GM23248 (cell line): ENCODE results near the gene PKD1L1. TPM values are rescaled to one million over a fixed set of nuclear protein-coding genes. Genes with fewer than 3 reads are reported as not detected.
A peak's percentile ranks its signal among the peaks of the same experiment; 100 is the strongest.

Experiments used
- DNase-seq: peaks from one replicate; pipeline ENCODE4 v3.0.0-alpha.2; 2015
- H2AFZ ChIP-seq: fragments of 200-600 bp; sonication (generic); 2 replicates; pipeline ENCODE4 v1.6.1; 2016; ENCODE audit warnings: antibody characterized with exemption
- H3F3A ChIP-seq: fragments of 200-600 bp; sonication (generic); 2 replicates; pipeline ENCODE4 v1.6.1; 2016; ENCODE audit warnings: mild to moderate bottlenecking, antibody characterized with exemption, mixed run types; ENCODE audit not compliant: insufficient read depth
- H3K27ac ChIP-seq: fragments of 200-600 bp; sonication (generic); 2 replicates; pipeline ENCODE4 v1.5.1; 2016; ENCODE audit warnings: mild to moderate bottlenecking
- H3K27me3 ChIP-seq: fragments of 200-600 bp; sonication (generic); replicated peaks from 2 replicates; pipeline ENCODE4 v1.6.1; 2016; ENCODE audit warnings: mild to moderate bottlenecking; ENCODE audit not compliant: insufficient read depth
- H3K36me3 ChIP-seq: fragments of 200-600 bp; sonication (generic); 2 replicates; pipeline ENCODE4 v1.6.1; 2016; ENCODE audit warnings: low read depth, mild to moderate bottlenecking
- H3K4me1 ChIP-seq: fragments of 200-600 bp; sonication (generic); 2 replicates; pipeline ENCODE4 v1.6.1; 2016; ENCODE audit warnings: mild to moderate bottlenecking; ENCODE audit not compliant: insufficient read depth
- H3K4me2 ChIP-seq: fragments of 200-600 bp; sonication (generic); one replicate; pipeline ENCODE4 v1.6.1; 2016; ENCODE audit warnings: mild to moderate bottlenecking; ENCODE audit not compliant: unreplicated experiment
- H3K4me3 ChIP-seq: fragments of 200-600 bp; sonication (generic); 2 replicates; pipeline ENCODE4 v1.5.1; 2016; ENCODE audit warnings: mild to moderate bottlenecking
- H3K79me2 ChIP-seq: fragments of 200-600 bp; sonication (generic); 2 replicates; pipeline ENCODE4 v1.6.1; 2016; ENCODE audit warnings: mild to moderate bottlenecking; ENCODE audit not compliant: insufficient read depth
- H3K9ac ChIP-seq: fragments of 200-600 bp; sonication (generic); 2 replicates; pipeline ENCODE4 v1.6.1; 2016; ENCODE audit warnings: mild to moderate bottlenecking
- H3K9me2 ChIP-seq: fragments of 200-600 bp; sonication (generic); 2 replicates; pipeline ENCODE4 v1.6.1; 2016; ENCODE audit warnings: mixed run types, mild to moderate bottlenecking, moderate library complexity; ENCODE audit not compliant: insufficient read depth
- H3K9me3 ChIP-seq: fragments of 200-600 bp; sonication (generic); one replicate; pipeline ENCODE4 v1.6.1; 2017; ENCODE audit warnings: low read depth
- H4K20me1 ChIP-seq: fragments of 200-600 bp; sonication (generic); 2 replicates; pipeline ENCODE4 v1.6.0; 2016; ENCODE audit not compliant: insufficient read depth
- EZH2 ChIP-seq: fragments of 200-600 bp; sonication (generic); IDR thresholded peaks from 2 replicates; pipeline ENCODE4 v1.6.1; 2018; ENCODE audit warnings: antibody characterized with exemption, mild to moderate bottlenecking; ENCODE audit not compliant: insufficient read depth, poor library complexity, severe bottlenecking
- EZH2phosphoT487 ChIP-seq: fragments of 200-600 bp; sonication (generic); IDR thresholded peaks from 2 replicates; pipeline ENCODE4 v1.6.1; 2018; ENCODE audit warnings: antibody characterized with exemption, moderate library complexity, mild to moderate bottlenecking, low read depth; ENCODE audit not compliant: insufficient read depth
- WGBS, 2 experiments: methylation state at CpG; one replicate each; pipeline ENCODE4 v1.1.6; 2015 to 2017; ENCODE audit warnings: low lambda C conversion rate in 2 of 2, low coverage in 1 of 2; ENCODE audit errors: missing lambda C conversion rate in 2 of 2; 5-methylcytosine and 5-hydroxymethylcytosine counted together
- in situ Hi-C: fragments of 300-500 bp; cut with MboI; formaldehyde crosslinking; loops from 2 replicates; pipeline ENCODE4 v1.15.0; 2020
- polyA plus RNA-seq: library from polyadenylated mRNA; unstranded; fragments of >200 nt; fragmentation: Nextera tagmentation; extraction: Ambion mirVana; gene quantifications from 2 replicates; pipeline ENCODE4 v1.2.1, GENCODE V29; 2016
- total RNA-seq: library from RNA; depleted of rRNA; stranded (reverse); fragments of >200 nt; shearing (Covaris generic); gene quantifications from 2 replicates; pipeline ENCODE4 v1.2.3, GENCODE V29; 2014

The PKD1L1 gene
- total and polyA plus RNA-seq, 2 experiments from 2014 or later: 0.06 to 0.11 TPM

- no peaks in the 10 kb centered on the region for H3K4me1 ChIP-seq
- H3K27me3 ChIP-seq: no peaks in the 10 kb centered on the region
- in situ Hi-C loops: no loop called here
- no peak for TF ChIP-seq EZH2
- TF ChIP-seq EZH2phosphoT487: no peak
- H3K9me3 ChIP-seq: no peaks in the 10 kb centered on the region
- no peak for DNase-seq
- no peak overlapping the region for H3K4me3 ChIP-seq
- H3K36me3 ChIP-seq: no peaks in the 10 kb centered on the region
- H3K9me2 ChIP-seq: no peaks in the 10 kb centered on the region
- no peaks in the 10 kb centered on the region for H3K79me2 ChIP-seq
- H4K20me1 ChIP-seq: no peaks in the 10 kb centered on the region
- no peak overlapping the region for H3K9ac ChIP-seq
- H2AFZ ChIP-seq: no peak overlapping the region
- no peak overlapping the region for H3K4me2 ChIP-seq
- no peak overlapping the region for H3K27ac ChIP-seq
- WGBS, 2 experiments: 82 to 85% methylated on average over 15 of the region's 15 CpGs
- no peaks in the 10 kb centered on the region for H3F3A ChIP-seq
These were observed 54.4 kb downstream of the PKD1L1 start for GRCh38 chr7:47893721-47894365.

GRCh38 chr7:47893238-47893637 is 55.0 kb downstream of the PKD1L1 start:
- no peak overlapping the region for H3K4me3 ChIP-seq
- H4K20me1 ChIP-seq: no peaks in the 10 kb centered on the region
- no peaks in the 10 kb centered on the region for H3K4me1 ChIP-seq
- H3K79me2 ChIP-seq: no peaks in the 10 kb centered on the region
- in situ Hi-C loops: no loop called here
- no peaks in the 10 kb centered on the region for H3F3A ChIP-seq
- H3K36me3 ChIP-seq: no peaks in the 10 kb centered on the region
- no peak overlapping the region for H3K4me2 ChIP-seq
- TF ChIP-seq EZH2phosphoT487 (no peak), EZH2 (no peak)
- no peaks in the 10 kb centered on the region for H3K9me3 ChIP-seq
- H3K9ac ChIP-seq: no peak overlapping the region
- H2AFZ ChIP-seq: no peak overlapping the region
- peak; percentile 16 for DNase-seq
- no peaks in the 10 kb centered on the region for H3K9me2 ChIP-seq
- no peaks in the 10 kb centered on the region for H3K27me3 ChIP-seq
- 53 to 56% methylated on average over 10 of the region's 10 CpGs for WGBS, 2 experiments
- no peak overlapping the region for H3K27ac ChIP-seq

GRCh38 chr7:47890606-47891005 is 57.7 kb downstream of the PKD1L1 start:
- no peak overlapping the region for H2AFZ ChIP-seq

GRCh38 chr7:47890125-47890524 is 58.1 kb downstream of the PKD1L1 start:
- TF ChIP-seq EZH2: no peak
- no peak for TF ChIP-seq EZH2phosphoT487
- H4K20me1 ChIP-seq: no peaks in the 10 kb centered on the region
- in situ Hi-C loops: no loop called here
- H3K27ac ChIP-seq: no peak overlapping the region
- H3K79me2 ChIP-seq: no peaks in the 10 kb centered on the region
- no peaks in the 10 kb centered on the region for H3K36me3 ChIP-seq
- no peaks in the 10 kb centered on the region for H3F3A ChIP-seq
- no peaks in the 10 kb centered on the region for H3K9me3 ChIP-seq
- no peak overlapping the region for H3K4me3 ChIP-seq
- H3K27me3 ChIP-seq: no peaks in the 10 kb centered on the region
- no peak overlapping the region for H3K4me2 ChIP-seq
- DNase-seq: no peak
- no peaks in the 10 kb centered on the region for H3K4me1 ChIP-seq
- no peaks in the 10 kb centered on the region for H3K9me2 ChIP-seq
- 70 to 75% methylated on average over 8 of the region's 8 CpGs for WGBS, 2 experiments
- H3K9ac ChIP-seq: no peak overlapping the region
- H2AFZ ChIP-seq: no peak overlapping the region

More at GRCh38 chr7:47890606-47891005, 57.7 kb downstream of the PKD1L1 start:
- Histone ChIP-seq H3F3A (no peaks in the 10 kb centered on the region), H3K27ac (no peak overlapping the region), H3K4me1 (no peaks in the 10 kb centered on the region), H3K9ac (no peak overlapping the region), H4K20me1 (no peaks in the 10 kb centered on the region), H3K4me3 (no peak overlapping the region), H3K4me2 (no peak overlapping the region), H3K79me2 (no peaks in the 10 kb centered on the region), H3K27me3 (no peaks in the 10 kb centered on the region), H3K36me3 (no peaks in the 10 kb centered on the region), H3K9me3 (no peaks in the 10 kb centered on the region), H3K9me2 (no peaks in the 10 kb centered on the region)
- no peak for TF ChIP-seq EZH2
- no peak for TF ChIP-seq EZH2phosphoT487
- in situ Hi-C loops: no loop called here
- DNase-seq: no peak
- WGBS, 2 experiments: 91 to 92% methylated on average over 9 of the region's 9 CpGs
